Activated T-cell treated with anti-CD3 and anti-CD28 coated beads for 24 hours (primary cell): ENCODE data around the gene RAB36.

ENCODE experiments used
- DNase-seq: peaks from one replicate; pipeline ENCODE4 v3.0.0-alpha.2; 2020; ENCODE audit warnings: low read depth

RAB36 gene

GRCh38 chr22:23137905-23138561 lies 7.2 kb upstream of the RAB36 start:
- DNase-seq = peak; percentile 26

- DNase-seq = no peak
These were observed 6.5 kb upstream of the RAB36 start for GRCh38 chr22:23138584-23139435.

DNA sequence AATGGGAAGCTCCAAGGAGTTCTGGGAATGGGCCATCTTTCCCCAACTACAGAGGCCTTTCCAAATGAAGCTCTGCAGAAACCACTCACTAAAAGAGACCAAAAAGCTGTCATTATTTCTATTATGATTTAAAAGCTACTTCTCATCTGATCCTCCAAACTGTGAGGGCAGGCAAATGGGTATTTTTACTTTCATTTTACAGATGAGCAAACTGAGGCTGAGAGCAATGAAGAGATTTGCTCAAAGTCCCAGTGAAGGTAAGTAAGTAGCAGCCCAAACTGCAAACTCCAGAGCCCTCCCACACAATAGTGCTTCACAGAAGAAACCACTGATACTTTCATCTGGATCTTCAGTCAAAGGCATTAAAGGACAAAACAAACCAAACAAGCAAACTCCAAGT lies 4.9 kb upstream of the RAB36 start:
- DNase-seq = no peak

DNA sequence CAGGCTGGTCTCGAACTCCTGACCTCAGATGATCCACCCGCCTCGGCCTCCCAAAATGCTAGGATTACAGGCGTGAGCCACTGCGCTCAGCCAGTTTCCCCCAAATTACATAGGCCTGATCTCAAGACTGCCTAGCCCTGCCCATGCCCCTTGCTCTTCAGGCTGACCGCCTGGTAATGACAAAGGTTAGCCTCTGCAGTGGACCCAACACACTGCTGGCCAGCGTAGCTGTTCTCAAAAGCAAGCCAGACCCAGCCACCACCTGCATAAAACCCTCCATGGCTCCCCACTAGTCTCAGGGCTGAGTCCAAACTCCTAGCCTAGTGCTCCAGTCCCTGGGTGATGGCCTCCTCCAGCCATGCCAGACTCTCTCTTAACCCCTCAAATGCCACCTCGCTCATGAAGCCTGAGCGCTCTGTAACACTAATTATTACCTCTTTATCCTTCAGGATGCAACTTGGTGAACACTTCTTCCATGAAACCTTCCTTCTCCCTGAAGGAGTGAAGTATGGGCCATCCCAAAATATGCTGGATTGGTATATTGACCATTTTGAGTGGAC lies 2.7 kb upstream of the RAB36 start:
- no peak for DNase-seq

DNA sequence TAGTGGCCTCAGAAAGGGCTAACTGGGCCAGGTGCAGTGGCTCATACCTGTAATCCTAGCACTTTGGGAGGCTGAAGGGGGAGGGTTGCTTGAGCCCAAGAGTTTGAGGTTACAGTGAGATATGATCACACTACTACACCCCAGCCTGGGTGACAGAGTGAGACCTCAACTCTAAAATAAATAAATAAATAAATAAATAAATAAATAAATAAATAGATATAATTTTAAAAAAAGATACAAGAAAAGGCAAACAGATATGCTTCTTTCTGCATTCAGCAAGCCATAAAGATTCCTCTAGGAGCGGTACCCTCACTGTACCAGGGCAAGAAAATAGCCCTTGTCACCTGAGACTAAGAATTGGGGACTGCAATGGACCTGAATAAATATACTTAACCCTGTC lies 2.2 kb upstream of the RAB36 start:
- DNase-seq = no peak

- no peak for DNase-seq
These were observed 845 bp upstream of the RAB36 start for GRCh38 chr22:23144432-23144831.

DNA sequence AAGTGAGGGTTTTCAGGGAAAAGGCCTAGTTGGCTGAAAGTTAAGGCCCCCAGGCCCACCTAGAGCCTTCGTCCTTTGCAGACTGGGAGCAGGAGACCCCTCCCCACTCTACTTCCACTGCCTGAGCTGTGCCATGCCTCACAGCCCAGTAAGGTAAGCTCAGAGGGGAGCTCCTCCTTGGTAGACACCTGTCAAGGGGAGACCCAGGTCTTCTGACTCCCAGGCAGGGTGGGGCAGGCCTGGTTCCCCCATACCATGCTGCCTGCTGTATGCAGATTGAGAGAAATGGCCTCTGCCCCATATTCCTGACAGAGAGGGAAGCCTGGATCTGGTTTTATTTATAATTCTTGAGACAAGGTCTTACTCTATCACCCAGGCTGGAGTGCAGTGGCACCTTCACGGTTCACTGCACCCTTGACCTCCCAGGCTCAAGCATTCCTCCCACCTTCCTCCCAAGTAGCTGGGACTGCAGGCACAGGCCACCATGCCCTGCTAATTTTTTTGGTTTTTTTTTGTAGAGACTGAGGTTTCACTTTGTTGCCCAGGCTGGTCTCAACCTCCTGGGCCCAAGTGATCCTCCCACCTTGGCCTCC lies 697 bp downstream of the RAB36 start:
- no peak for DNase-seq

DNA sequence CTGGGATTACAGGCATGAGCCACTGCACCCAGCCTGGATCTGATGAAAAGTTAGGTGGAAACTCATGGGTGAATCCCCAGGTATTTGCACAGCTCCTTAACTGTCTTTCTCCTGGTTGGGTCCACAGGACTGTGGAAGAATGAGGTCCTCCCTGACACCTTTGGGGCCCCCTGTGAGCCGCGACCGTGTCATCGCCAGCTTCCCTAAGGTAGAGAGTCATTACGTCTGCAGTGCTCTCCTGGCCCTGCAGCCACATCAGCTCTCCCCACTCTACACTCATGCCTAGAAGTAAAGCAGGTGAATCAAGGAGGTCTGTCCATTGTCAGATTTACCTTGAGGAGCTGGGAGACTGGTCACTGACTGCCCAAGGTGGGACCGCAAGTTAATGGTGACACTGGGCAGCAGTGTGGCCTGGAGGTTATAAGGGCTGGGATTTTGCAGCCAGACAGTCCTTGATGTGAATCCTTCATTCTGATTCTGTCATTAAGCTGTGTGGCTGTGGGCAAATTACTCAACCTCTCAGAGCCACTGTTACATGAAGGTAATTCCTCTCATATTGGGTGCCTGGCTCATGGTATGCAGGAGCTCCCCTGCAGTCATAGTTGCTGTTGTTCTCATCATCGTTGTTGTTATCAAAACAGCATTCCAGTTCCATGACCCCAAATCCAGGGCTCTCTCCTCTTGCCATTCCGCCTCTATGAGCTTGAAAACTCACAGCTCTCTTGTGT lies 1.4 kb downstream of the RAB36 start:
- DNase-seq = no peak

DNA sequence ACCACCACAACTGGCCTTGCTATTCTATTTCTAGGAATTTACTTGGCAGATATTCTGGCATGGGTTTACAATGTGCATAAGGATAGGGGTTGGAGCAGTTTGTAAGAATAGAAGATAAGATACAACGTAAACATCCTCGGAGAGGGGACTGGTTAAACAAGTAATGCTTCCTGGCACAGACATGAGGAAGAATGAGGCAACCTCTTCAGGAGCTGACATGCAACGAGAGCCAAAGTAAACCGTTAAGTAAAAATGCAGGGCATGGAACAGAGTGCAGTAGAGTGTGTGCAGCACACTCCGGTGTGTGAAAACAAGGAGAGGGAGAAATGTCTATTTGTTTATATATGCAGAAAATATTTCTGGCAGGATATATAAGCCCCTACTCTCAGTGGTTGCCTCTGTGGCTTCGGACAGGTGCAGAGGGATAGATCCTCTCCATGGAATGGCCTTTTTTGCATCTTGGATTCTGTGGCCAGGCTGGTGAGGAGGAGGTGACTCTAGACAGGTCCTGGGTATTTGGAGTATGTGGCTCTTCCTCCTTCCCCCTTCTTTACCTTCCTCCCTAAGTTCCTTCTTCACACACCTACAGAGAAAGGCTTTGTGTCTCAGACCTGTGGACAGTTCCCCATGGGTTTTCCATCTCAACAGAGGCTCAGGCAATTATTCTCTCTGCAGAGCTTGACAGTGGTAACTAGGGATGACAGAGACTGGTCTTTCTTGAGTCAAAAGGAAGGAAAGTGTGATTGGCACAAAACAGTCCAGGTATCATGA lies 2.5 kb downstream of the RAB36 start:
- no peak for DNase-seq

- no peak for DNase-seq
These were observed 4.5 kb downstream of the RAB36 start for GRCh38 chr22:23149743-23150238.

- DNase-seq = no peak
These were observed 5.5 kb downstream of the RAB36 start for GRCh38 chr22:23150762-23151161.

DNA sequence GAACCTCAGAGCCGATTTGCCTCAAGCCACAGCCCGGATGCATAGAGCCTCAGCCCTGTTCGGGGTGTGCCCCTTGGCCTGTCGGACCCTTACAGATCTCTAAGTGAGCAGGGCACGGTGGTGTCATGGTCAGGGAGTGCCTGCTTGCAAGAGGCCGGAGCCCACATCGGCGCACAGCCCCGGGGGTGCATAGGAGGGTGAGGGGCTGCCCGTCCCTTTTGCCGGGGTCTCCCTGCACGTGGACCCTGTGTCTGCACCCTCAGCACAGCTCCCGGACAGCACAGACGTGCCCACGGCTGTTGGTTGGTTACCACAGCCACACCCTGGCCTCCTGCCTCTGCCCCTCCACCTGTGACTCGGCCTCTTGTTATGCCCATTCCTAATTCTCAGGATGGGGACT lies 6.5 kb downstream of the RAB36 start:
- no peak for DNase-seq

GRCh38 chr22:23152238-23153114 lies 7.2 kb downstream of the RAB36 start:
- DNase-seq = no peak

- no peak for DNase-seq
These were observed 8.7 kb downstream of the RAB36 start for GRCh38 chr22:23153994-23154393.

DNA sequence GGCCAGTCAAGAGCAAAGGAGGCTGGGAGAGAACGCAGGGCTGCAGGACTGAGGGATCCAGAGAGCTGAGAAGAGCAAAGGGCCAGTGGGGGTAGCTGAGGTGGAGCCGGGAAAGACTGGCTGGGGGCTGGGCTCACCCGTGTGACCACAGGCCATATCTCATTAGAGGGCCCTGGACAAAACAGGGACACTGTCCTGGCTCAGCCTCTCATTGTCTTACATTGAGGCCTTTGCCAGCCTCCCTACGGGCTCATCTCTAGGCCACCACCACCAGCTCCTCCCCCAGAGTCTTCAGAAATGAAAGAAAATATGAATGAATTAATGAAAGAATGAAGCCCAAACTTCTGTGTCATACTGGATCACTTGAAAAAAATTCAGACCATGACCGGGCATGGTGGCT lies 9.2 kb downstream of the RAB36 start:
- no peak for DNase-seq

DNA sequence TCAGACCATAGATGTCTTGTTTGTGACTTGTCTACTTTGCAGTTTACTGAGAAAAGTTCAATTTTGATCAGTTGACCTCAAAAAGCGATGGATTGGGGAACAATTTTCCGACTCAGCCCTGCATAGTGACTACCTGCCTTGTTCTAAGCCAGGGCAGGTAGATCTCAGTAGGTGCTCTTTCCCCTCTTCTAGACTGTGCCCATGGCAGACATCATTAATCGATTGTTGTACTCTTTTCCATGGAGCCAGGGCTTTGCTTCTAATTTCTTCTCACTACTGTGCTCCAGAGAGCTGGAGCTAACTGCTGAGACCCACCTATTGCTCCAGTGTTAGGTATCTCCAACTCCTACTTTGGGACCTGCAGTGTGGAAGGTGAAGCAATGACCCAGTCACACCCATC lies 9.9 kb downstream of the RAB36 start:
- no peak for DNase-seq

- no peak for DNase-seq
These were observed 10.6 kb downstream of the RAB36 start for GRCh38 chr22:23155831-23156230.

DNA sequence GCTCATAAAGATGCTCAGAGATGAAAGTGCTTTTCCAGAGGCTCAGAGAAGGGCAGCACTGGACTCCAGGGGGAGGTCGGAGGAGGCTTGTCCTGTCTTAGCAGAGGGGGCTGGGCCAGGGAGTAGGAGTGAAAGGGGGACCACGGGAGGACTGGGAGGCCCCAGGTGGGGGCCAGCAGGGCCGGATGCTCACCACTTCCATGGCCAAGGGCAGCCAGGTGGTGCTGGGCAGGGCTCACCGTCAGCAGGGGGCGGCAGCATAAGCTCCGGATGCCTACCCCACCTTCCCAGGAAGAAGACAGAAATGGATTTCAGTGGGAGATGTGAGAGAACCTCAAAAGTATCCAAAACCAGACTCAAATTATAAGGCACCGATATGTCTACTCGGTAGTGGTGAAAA lies 11.0 kb downstream of the RAB36 start:
- no peak for DNase-seq

GRCh38 chr22:23157560-23158515 lies 12.6 kb downstream of the RAB36 start:
- DNase-seq = no peak
